Choroid plexus epithelial cell (primary cell): ENCODE results near the gene CCL25.

Experiments used
- DNase-seq: peaks from one replicate; pipeline ENCODE4 v3.0.0-alpha.2; 2010; ENCODE audit warnings: low read depth
- H3K4me3 ChIP-seq: 2 replicates; pipeline ENCODE4 v1.5.1; 2011; ENCODE audit warnings: low read depth, mild to moderate bottlenecking, control low read depth, low read length, moderate library complexity
- TF ChIP-seq, protein P1 (sequence below): conservative IDR thresholded peaks from 2 replicates; pipeline ENCODE4 v1.5.1; 2011; ENCODE audit warnings: low read depth, mild to moderate bottlenecking, control low read depth, inconsistent platforms, low read length, moderate library complexity

Gene CCL25

DNA sequence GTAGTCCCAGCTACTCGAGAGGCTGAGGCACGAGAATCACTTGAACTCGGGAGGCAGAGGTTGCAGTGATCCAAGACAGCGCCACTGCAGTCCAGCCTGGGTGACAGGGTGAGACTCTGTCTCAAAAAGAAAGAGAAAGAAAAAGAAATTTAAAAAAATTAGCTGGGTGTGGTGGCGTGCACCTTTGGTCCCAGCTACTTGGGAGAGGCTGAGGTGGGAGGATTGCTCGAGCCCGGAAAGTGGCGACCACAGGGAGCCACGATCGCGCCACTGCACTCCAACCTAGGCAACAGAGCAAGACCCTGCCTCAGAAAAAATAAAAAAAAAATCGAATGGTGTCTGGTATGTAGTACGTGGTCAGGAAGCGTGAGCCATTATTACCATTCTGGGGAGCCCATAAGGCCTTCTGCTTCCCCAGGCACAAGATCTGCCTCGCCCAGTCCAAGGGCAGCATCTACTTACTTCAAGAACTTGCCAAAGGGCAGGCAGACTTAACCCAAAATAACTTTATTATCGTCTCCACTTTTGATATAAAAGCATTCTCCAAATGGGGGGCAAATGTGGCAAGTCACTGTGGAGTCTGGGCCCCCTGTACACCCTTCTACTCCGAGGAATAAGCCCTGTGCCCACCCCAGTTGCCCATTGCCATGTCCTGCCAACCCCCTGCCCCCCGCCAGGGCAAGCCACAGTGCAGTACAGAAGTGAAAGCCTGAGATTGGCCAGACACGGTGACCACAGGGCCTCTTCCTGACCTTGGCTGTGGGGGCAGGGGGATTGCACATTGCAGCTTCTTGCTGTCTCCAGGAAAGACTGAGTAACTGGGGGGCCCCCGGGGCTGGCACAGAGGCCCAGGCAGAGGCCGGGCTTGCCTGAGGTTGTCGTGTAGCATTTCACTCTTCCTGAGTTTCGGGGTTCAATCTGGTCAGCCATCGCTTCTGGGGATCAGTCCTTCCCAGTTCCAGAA lies 12.6 kb downstream of the CCL25 start:
- TF ChIP-seq, protein P1, sequence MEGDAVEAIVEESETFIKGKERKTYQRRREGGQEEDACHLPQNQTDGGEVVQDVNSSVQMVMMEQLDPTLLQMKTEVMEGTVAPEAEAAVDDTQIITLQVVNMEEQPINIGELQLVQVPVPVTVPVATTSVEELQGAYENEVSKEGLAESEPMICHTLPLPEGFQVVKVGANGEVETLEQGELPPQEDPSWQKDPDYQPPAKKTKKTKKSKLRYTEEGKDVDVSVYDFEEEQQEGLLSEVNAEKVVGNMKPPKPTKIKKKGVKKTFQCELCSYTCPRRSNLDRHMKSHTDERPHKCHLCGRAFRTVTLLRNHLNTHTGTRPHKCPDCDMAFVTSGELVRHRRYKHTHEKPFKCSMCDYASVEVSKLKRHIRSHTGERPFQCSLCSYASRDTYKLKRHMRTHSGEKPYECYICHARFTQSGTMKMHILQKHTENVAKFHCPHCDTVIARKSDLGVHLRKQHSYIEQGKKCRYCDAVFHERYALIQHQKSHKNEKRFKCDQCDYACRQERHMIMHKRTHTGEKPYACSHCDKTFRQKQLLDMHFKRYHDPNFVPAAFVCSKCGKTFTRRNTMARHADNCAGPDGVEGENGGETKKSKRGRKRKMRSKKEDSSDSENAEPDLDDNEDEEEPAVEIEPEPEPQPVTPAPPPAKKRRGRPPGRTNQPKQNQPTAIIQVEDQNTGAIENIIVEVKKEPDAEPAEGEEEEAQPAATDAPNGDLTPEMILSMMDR: no peak
- H3K4me3 ChIP-seq: no peak overlapping the region
- DNase-seq: no peak

DNA sequence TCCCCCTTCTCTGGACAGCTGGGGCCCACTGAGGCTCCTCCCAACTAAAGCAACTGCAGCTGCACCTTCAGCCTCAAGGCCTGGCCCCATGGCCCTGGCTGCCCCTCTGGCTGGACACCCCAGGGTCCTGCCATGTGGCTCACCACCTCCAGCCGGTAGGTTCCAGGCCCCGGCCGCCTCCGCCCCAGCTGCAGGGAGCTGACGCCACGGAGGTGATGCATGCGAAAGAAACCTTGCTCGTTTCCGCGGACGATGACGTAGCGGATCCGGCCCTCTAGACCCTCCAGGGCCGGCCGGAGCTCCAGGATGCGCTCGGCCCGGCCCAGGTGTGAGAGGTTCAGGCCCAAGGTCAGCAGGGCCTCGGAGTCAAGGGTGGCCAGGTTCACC lies 13.3 kb downstream of the CCL25 start:
- TF ChIP-seq, protein P1: no peak
- no peak overlapping the region for H3K4me3 ChIP-seq
- no peak for DNase-seq

DNA sequence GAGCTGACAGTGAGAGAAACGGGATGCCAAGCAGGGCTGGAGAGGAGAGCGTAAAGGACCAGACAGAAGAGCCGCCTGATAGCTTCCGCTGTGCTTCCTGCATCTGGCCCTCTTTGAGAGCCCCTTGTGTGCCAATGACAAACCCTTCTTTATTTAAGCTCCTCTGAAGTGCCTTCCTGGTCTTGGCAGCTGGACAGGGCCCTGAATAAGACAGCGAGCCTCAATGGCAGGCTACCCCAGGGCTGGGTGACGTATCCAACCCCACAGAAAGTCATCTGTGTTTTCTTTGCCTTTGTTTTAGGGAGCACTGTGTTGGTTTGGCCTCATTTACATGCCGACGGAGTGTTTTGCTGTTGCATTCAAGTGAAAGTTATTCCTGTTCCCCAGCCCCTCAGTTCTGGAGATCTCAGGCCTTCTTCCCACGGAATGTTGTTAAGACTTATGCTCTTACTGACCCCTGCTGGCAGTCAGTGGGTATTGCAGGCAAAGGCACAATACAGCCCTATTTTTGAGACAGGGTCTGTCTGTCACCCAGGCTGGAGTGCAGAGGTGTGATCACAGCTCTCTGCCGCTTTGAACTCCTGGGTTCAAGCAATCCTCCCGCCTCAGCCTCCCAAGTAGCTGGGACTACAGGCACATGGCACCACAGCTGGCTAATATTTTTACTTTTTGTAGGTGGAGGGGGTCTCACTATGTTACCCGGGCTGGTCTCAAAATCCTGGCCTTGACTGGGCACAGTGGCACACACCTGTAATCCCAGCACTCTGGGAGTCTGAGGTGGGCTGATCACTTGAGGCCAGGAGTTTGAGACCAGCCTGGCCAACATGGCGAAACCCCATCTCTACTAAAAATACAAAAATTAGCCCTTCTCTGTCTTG lies 16.8 kb downstream of the CCL25 start:
- H3K4me3 ChIP-seq: no peak overlapping the region
- DNase-seq: no peak
- TF ChIP-seq, protein P1: peak; percentile 70

DNA sequence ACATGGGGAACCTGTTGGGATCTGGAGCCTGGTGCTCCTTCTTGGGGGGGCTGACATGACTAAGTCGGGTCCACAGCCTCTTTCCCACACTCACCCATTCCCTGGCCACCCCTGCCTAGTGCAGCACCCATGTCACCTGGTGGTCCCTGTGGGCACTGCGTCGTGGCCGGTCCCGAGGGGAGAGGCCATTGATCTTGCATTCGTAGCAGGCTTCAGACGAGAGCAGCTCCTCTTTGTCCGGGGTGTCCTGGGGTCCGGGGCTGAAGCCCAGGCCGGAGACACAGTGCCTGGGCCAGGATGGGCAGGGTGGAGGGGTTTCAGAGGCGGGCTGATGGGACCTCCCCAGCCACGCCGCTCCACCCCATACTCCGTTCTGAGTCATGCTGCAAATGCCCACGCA lies 19.4 kb downstream of the CCL25 start:
- TF ChIP-seq, protein P1: no peak
- DNase-seq: no peak
- H3K4me3 ChIP-seq: no peak overlapping the region

DNA sequence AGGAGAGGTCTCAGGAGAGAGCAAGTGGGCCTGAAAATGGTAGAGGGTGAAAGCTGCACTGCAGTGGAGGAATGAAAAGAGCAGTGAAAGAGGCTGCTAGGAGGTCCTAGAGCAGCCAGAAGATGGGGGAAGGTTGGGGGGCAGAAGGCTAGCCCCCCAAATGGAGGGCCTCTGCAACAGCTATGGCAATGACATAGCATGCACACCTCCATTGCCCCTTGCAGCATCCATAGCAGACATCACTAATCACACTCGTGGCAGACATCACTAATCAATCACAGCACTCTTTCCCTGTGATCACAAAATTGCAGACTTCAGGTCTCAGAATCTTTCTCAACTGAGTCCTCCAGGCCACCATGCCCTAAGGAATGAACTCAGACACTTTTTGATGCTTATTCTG lies 21.9 kb downstream of the CCL25 start:
- peak; percentile 13 for DNase-seq
- TF ChIP-seq, protein P1: no peak
- H3K4me3 ChIP-seq: no peak overlapping the region

DNA sequence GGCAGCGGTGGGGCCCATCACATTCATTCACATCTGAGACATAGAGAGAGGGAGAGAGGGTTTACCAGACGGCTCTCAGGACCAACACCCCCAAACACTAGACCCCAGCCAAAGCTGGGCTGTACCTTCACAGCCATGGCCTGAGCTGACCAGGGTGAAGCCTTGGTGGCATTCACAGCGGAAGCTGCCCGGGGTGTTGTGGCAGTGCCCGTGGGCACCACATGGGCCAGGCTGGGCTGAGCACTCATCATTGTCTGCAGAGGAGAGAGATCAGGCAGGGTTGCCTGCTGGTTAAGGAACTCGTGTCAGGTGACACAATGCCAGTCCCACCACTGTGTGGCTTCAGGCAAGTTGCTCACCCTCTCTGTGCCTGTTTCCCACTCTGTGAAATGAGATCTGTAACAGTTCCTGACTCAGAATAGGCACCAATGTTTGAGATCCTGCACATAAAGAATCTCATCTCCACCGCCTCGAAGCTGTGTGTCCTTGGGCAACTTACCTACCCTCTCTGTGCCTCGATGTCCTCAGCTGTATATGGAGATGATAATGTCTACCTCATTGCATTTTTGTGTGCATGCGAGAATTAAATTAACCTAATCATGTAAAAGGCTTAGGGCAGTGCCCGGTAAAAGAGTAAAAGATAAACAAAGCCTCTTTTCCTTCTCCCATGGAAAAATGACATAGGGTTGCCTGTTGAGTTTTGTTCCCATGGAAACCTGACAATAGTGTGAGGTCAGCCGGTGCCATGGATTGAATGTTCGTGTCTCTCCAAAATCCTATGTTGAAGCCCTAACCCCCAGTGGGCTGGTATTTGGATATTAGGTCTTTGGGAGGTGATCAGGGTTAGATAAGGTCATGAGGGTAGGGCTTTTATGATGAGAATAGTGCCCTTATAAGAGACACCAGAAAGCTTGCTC lies 22.9 kb downstream of the CCL25 start:
- no peak overlapping the region for H3K4me3 ChIP-seq
- TF ChIP-seq, protein P1: no peak
- DNase-seq: no peak
